Heart left ventricle (tissue), 16 donors: ENCODE data around the gene RPAP3. TPM values are rescaled to one million over a fixed set of nuclear protein-coding genes. Genes with fewer than 3 reads are reported as not detected.

Experiments used
- ATAC-seq, 4 donors: fragments of 200-7000 bp; cut with Tn5 transposase; one replicate each; pipeline ENCODE4 v1.9.1; 2020 to 2022; ENCODE audit warnings: moderate library complexity in 4 of 4, mild to moderate bottlenecking in 3 of 4, moderate number of reproducible peaks in 1 of 4
- DNase-seq, 5 donors: peaks; one replicate each; pipeline ENCODE4 v3.0.0-alpha.2; 2020
- H3K27ac ChIP-seq, 12 donors: fragments of 200-600 bp; sonication (generic) in 4 of 12; one replicate each; pipeline versions ENCODE4 v1.5.0 to v1.8.0; 2016 to 2022; ENCODE audit warnings: mild to moderate bottlenecking in 2 of 12
- H3K27me3 ChIP-seq, 9 donors: fragments of 200-600 bp; sonication (generic) in 2 of 9; one replicate each; pipeline versions ENCODE4 v1.5.1 to v1.8.0; 2016 to 2022; ENCODE audit warnings: mild to moderate bottlenecking in 3 of 9
- H3K36me3 ChIP-seq, 9 donors: fragments of 200-600 bp; sonication (generic) in 2 of 9; one replicate each; pipeline versions ENCODE4 v1.5.0 to v1.8.0; 2018 to 2022; ENCODE audit warnings: mild to moderate bottlenecking in 2 of 9
- H3K4me1 ChIP-seq, 12 donors: fragments of 200-600 bp; sonication (generic) in 4 of 12; one replicate each; pipeline versions ENCODE4 v1.5.0 to v1.8.0; 2016 to 2022; ENCODE audit warnings: mild to moderate bottlenecking in 3 of 12
- H3K4me3 ChIP-seq, 12 donors: fragments of 200-600 bp; sonication (generic) in 4 of 12; one replicate each; pipeline versions ENCODE4 v1.5.0 to v1.8.0; 2017 to 2022; ENCODE audit warnings: mild to moderate bottlenecking in 9 of 12, moderate library complexity in 4 of 12
- H3K9me3 ChIP-seq, 12 donors: fragments of 200-600 bp; sonication (generic) in 4 of 12; one replicate each; pipeline versions ENCODE4 v1.5.0 to v1.8.0; 2016 to 2022; ENCODE audit warnings: mild to moderate bottlenecking in 1 of 12
- CTCF ChIP-seq, 12 donors: fragments of 200-600 bp; sonication (generic) in 4 of 12; IDR thresholded peaks; one replicate each; pipeline versions ENCODE4 v1.5.0 to v1.8.0; 2018 to 2022; ENCODE audit warnings: antibody characterized with exemption in 12 of 12, mild to moderate bottlenecking in 5 of 12
- POLR2A ChIP-seq, 2 donors: fragments of 450-650 bp; IDR thresholded peaks; one replicate each; pipeline ENCODE4 v1.6.1; 2017; ENCODE audit warnings: antibody characterized with exemption in 2 of 2, mild to moderate bottlenecking in 2 of 2, moderate library complexity in 2 of 2
- WGBS, 4 donors: extraction: QIAGEN DNeasy Blood & Tissue Kit in 2 of 4; methylation state at CpG; one replicate each; pipeline versions ENCODE4 v1.1.5 to v1.1.7; 2013 to 2018; 5-methylcytosine and 5-hydroxymethylcytosine counted together
- intact Hi-C, 10 donors: fragments of 100-400 bp; cut with DNase I; formaldehyde crosslinking; loops; one replicate each; pipeline versions ENCODE4 v1.11.1 to v1.14.2; 2022
- polyA plus RNA-seq, 2 donors: library from polyadenylated mRNA; stranded (reverse); fragments of 200-250 nt; gene quantifications; one replicate each; pipeline ENCODE4 v1.2.3, GENCODE V29; 2013
- total RNA-seq, 9 donors: library from RNA; depleted of rRNA in 2 of 9; stranded (reverse); fragments of >200 nt in 2 of 9; fragmentation: NEBNext Ultra II Directional in 3 of 9; extraction: Animal tissue kit (Norgen Biotek cat#: 25700) in 3 of 9; gene quantifications; one replicate each; pipeline versions ENCODE4 v1.1.0 to v1.2.4, GENCODE V29; 2016 to 2023
- donor health status: ischemic (EF 13 %, LVEDD 7.1; RV severe dilation, severe dysfunction).
- donor health status: healthy with polysubstance abuse.
- donor health status: DM: no; HTN: yes; CAD: no.
- donor health status: DM: no; HTN: no; CAD: no.
- donor health status: ischemic (EF 25% LVEDD 6.9; RV normal size, moderate dysfunction).
- donor health status: ischemic (EF 25% LVEDD 5.7; RV mildly dilated, moderate dysfunction).
- donor health status: healthy.
- donor health status: DM: yes; HTN: yes; CAD: no.
- donor health status: ischemic (EF 35%, LVEDD 5.7; RV mildly dilated, moderate dysfunction).
- donor health status: nonischemic (EF 11% LVEDD 7.7; RV severe dilation, severe dysfunction).
- donor health status: DM: yes; HTN: yes; CAD: no.
- donor health status: PGD.
- donor health status: ischemic (EF 29% LVEDD 5.4; RV normal size, mild dysfunction).
- donor health status: nonischemic (EF 23%, LVEDD 6.1; RV moderate dilation, normal function).

The RPAP3 gene
- total and polyA plus RNA-seq, 11 donors = 7.2 to 25.2 (median 21.7) TPM

GRCh38 chr12:47615711-47616110, 90.1 kb downstream of the RPAP3 start:
- Histone ChIP-seq H3K9me3 (peaks cover 0 to 13% (median 0%) of the 10 kb centered on the region in 12 donors), H3K4me3 (no peak overlapping the region), H3K27me3 (no peaks in the 10 kb centered on the region), H3K36me3 (peaks cover 0 to 2% (median 0%) of the 10 kb centered on the region in 9 donors), H3K4me1 (no peaks in the 10 kb centered on the region), H3K27ac (no peak overlapping the region)
- DNase-seq (no peak), ATAC-seq (no peak)
- TF ChIP-seq CTCF (IDR thresholded peaks at IDR 0.05) = no peak
- no peak for TF ChIP-seq POLR2A (IDR thresholded peaks at IDR 0.05)
- intact Hi-C loops = no loop called here

GRCh38 chr12:47614521-47614920, 91.3 kb downstream of the RPAP3 start:
- WGBS, 4 donors = 49 to 65% (median 57%) methylated on average over 2 of the region's 2 CpGs
- intact Hi-C loops = no loop called here
- TF ChIP-seq CTCF (IDR thresholded peaks at IDR 0.05) (no peak), POLR2A (IDR thresholded peaks at IDR 0.05) (no peak)
- Histone ChIP-seq H3K4me3 (no peak overlapping the region), H3K36me3 (peaks cover 0 to 2% (median 0%) of the 10 kb centered on the region in 9 donors), H3K27me3 (no peaks in the 10 kb centered on the region), H3K27ac (no peak overlapping the region), H3K4me1 (no peaks in the 10 kb centered on the region), H3K9me3 (peaks cover 0 to 13% (median 0%) of the 10 kb centered on the region in 12 donors)
- DNase-seq (no peak), ATAC-seq (no peak)

GRCh38 chr12:47612953-47613352, 92.9 kb downstream of the RPAP3 start:
- peaks cover 0 to 14% (median 2%) of the 10 kb centered on the region in 12 donors for H3K9me3 ChIP-seq
- no peak for ATAC-seq
- no peak overlapping the region for H3K27ac ChIP-seq
- WGBS, 4 donors = 89 to 100% (median 92%) methylated on average over 1 of the region's 1 CpG
- peaks cover 0 to 9% (median 0%) of the 10 kb centered on the region in 12 donors for H3K4me1 ChIP-seq
- H3K27me3 ChIP-seq = no peaks in the 10 kb centered on the region
- intact Hi-C loops = no loop called here
- H3K4me3 ChIP-seq = no peak overlapping the region
- H3K36me3 ChIP-seq = peaks cover 0 to 2% (median 0%) of the 10 kb centered on the region in 9 donors
- no peak for DNase-seq
- TF ChIP-seq POLR2A (IDR thresholded peaks at IDR 0.05) (no peak), CTCF (IDR thresholded peaks at IDR 0.05) (no peak)

- DNase-seq = no peak
- Histone ChIP-seq H3K9me3 (peaks cover 0 to 24% (median 5%) of the 10 kb centered on the region in 12 donors), H3K4me3 (no peak overlapping the region), H3K27ac (no peak overlapping the region), H3K36me3 (no peaks in the 10 kb centered on the region), H3K27me3 (no peaks in the 10 kb centered on the region), H3K4me1 (peaks cover 0 to 9% (median 0%) of the 10 kb centered on the region in 12 donors)
- TF ChIP-seq CTCF (IDR thresholded peaks at IDR 0.05) (no peak), POLR2A (IDR thresholded peaks at IDR 0.05) (no peak)
- intact Hi-C loops = no loop called here
- no peak for ATAC-seq
Measured at GRCh38 chr12:47611906-47612305, 93.9 kb downstream of the RPAP3 start.

Other genes starting within 250 kb of the RPAP3 start
- gene ENDOU, start 19.5 kb upstream of the RPAP3 start, total RNA-seq = 1 to 10 TPM in 1 of 9 donors, under 1 TPM in 4, not detected in 4; 0.12 to 2.5 (median 0.27) TPM
- gene ENDOU, start 19.5 kb upstream of the RPAP3 start, polyA plus RNA-seq = under 1 TPM; 0.08 to 0.42 TPM
- gene RAPGEF3, start 52.9 kb upstream of the RPAP3 start, total RNA-seq = 10 to 100 TPM; 14.5 to 47.8 (median 23.9) TPM
- 10 to 100 TPM; 18.6 to 62.1 TPM for gene RAPGEF3, start 52.9 kb upstream of the RPAP3 start, polyA plus RNA-seq
- gene SLC48A1, start 67.2 kb upstream of the RPAP3 start, total RNA-seq = 10 to 100 TPM; 17.6 to 68.2 (median 23.9) TPM
- 10 to 100 TPM; 13.0 to 16.5 TPM for gene SLC48A1, start 67.2 kb upstream of the RPAP3 start, polyA plus RNA-seq
- gene HDAC7, start 113.9 kb upstream of the RPAP3 start, total RNA-seq = 10 to 100 TPM; 27.4 to 63.0 (median 38.6) TPM
- gene HDAC7, start 113.9 kb upstream of the RPAP3 start, polyA plus RNA-seq = 10 to 100 TPM; 42.2 to 43.9 TPM
- 1 to 10 TPM in 3 of 9 donors, under 1 TPM in 6; 0.15 to 4.3 (median 0.63) TPM for gene VDR, start 199.0 kb upstream of the RPAP3 start, total RNA-seq
- gene VDR, start 199.0 kb upstream of the RPAP3 start, polyA plus RNA-seq = 1 to 10 TPM in 1 of 2 donors, under 1 TPM in 1; 0.15 to 2.0 TPM